ENCODE measurements around the gene NXPH1.

NXPH1 gene

DNA sequence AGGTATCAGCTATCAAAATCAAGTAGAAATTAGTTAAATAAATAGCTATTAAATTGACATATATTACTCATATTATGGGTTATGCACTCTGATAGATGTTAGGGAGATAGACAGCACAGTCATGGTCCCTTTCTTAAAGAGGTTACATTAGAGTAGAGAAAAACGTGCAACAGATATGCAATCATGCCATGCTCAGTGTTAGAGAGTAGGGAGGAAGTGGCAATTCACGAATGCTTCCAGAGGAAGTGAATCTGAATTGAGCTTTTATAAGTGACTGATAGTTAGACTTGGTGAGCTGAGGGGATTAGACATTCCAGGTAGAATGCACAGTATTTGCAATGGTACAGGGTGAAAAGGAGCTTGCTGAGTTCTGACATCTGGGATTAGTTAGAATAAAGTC, 349.8 kb downstream of the NXPH1 start:
- DNase-seq (ENCODE audit: insufficient read length, low spot score) (no peak), FAIRE-seq (no peak)

DNA sequence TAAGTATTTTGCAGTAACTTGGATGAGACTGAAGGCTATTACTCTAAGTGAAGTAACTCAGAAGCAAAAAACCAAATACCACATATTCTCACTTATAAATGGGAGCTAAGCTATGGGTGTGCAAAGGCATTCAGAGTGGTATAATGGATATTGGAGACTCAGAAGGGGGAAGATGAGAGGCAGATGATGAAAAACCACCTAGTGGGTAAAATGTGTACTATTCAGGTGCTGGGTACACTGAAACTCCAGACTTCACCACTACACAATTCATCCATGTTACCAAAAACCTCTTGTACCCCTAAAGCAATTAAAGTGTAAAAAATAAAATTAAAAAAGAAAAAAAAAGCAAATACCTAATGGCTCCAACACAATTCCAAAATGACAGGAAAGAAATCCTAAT, 351.7 kb downstream of the NXPH1 start:
- no peak for DNase-seq (ENCODE audit: insufficient read length, low spot score)

DNA sequence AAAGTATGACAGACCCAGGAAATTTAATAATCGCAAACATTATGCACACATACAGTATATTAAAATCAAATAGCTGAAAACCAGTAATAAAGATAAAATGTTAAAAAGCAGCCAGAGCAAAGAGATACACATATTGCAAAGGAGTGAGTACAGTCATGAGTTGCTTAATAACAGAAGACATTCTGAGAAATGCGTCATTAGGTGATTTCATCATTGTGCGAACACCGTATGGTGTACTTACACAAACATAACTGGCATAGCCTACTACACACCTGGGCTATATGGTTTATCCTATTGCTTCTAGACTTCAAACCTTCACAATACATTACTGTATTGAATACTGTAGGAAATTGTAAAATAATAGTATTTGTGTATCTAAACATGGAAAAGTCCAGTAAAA, 367.6 kb downstream of the NXPH1 start:
- FAIRE-seq: no peak
- no peak for DNase-seq (ENCODE audit: insufficient read length, low spot score)

More for the DNA sequence above, 351.7 kb downstream of the NXPH1 start:
- FAIRE-seq: no peak

Data from GM19239 (cell line).